VCaP (cell line): ENCODE data around the gene SLX1A.

Source experiments
- H3K27ac ChIP-seq: fragments of 450-650 bp; 2 replicates; pipeline ENCODE4 v1.5.1; 2017
- CTCF ChIP-seq: fragments of 450-650 bp; conservative IDR thresholded peaks from 2 replicates; pipeline ENCODE4 v1.5.1; 2017; ENCODE audit warnings: mild to moderate bottlenecking, moderate library complexity

The SLX1A gene

GRCh38 chr16:30179931-30180330, 13.7 kb upstream of the SLX1A start:
- H3K27ac ChIP-seq: no peak overlapping the region
- no peak for TF ChIP-seq CTCF

- no peak for TF ChIP-seq CTCF
- H3K27ac ChIP-seq: no peak overlapping the region
Observed at GRCh38 chr16:30180741-30181140, 12.9 kb upstream of the SLX1A start.

- TF ChIP-seq CTCF: no peak
- H3K27ac ChIP-seq: peak within 1 kb of the TSS; percentile 68
Observed at GRCh38 chr16:30183233-30184095, 10.2 kb upstream of the SLX1A start, which contains the start of gene CORO1A. TSS of gene CORO1A (plus strand) at chr16:30183602. CDS start at chr16:30185210, 1,608 bp downstream.

GRCh38 chr16:30184096-30184890, 9.4 kb upstream of the SLX1A start:
- no peak overlapping the region for H3K27ac ChIP-seq
- TF ChIP-seq CTCF: no peak

GRCh38 chr16:30184891-30185682, 8.6 kb upstream of the SLX1A start:
- TF ChIP-seq CTCF: no peak
- no peak overlapping the region for H3K27ac ChIP-seq

GRCh38 chr16:30185683-30186421, 7.8 kb upstream of the SLX1A start:
- H3K27ac ChIP-seq: no peak overlapping the region
- TF ChIP-seq CTCF: no peak
